IMR-90 (cell line): ENCODE data around the gene PRTFDC1. TPM values are rescaled to one million over a fixed set of nuclear protein-coding genes. Genes with fewer than 3 reads are reported as not detected.

Experiments
- ATAC-seq: fragments of 200-7000 bp; cut with Tn5 transposase; 2 replicates; pipeline ENCODE4 v1.9.1; 2020; ENCODE audit warnings: low read depth, mild to moderate bottlenecking, moderate library complexity
- BruUV-seq: library from RNA; stranded (reverse); fragments of 400-500 nt; replicated peaks from 2 replicates; lab custom pipeline; 2021; lab: Mats Ljungman, UMichigan
- CTCF ChIA-PET: fragments of 300-600 bp; formaldehyde crosslinking; extraction: SDS; loops from one replicate; lab custom pipeline; 2021; ENCODE audit warnings: antibody characterized with exemption; lab: Yijun Ruan, JAX
- POLR2A ChIA-PET: fragments of 300-600 bp; sonication (Branson Sonifier 250); formaldehyde crosslinking; loops from one replicate; lab custom pipeline; 2022; ENCODE audit warnings: antibody characterized with exemption; ENCODE audit not compliant: unreplicated experiment; lab: Charles Lee
- DNase-seq: peaks from one replicate; pipeline ENCODE4 v3.0.0; 2013
- H2AFZ ChIP-seq: replicated peaks from 2 replicates; pipeline ENCODE3; 2013; ENCODE audit warnings: low read length, mild to moderate bottlenecking; ENCODE audit not compliant: poor library complexity
- H2AK5ac ChIP-seq: 2 replicates; pipeline ENCODE4 v1.6.1; 2013; ENCODE audit warnings: low read depth, low read length, inconsistent platforms
- H2AK9ac ChIP-seq: replicated peaks from 2 replicates; pipeline ENCODE3; 2013; ENCODE audit warnings: mild to moderate bottlenecking, low read depth, low read length, moderate library complexity; ENCODE audit not compliant: poor library complexity
- H2BK120ac ChIP-seq: 2 replicates; pipeline ENCODE4 v1.6.1; 2013; ENCODE audit warnings: low read depth, low read length, inconsistent platforms
- H2BK15ac ChIP-seq: 3 replicates; pipeline ENCODE4 v1.6.1; 2013; ENCODE audit warnings: low read depth, low read length, inconsistent platforms
- H2BK20ac ChIP-seq: 2 replicates; pipeline ENCODE4 v1.6.1; 2013; ENCODE audit warnings: low read depth, mild to moderate bottlenecking, inconsistent platforms, low read length, moderate library complexity
- H2BK5ac ChIP-seq: 2 replicates; pipeline ENCODE4 v1.6.1; 2013; ENCODE audit warnings: mild to moderate bottlenecking, low read depth, low read length, inconsistent platforms; ENCODE audit not compliant: poor library complexity, severe bottlenecking
- H3K14ac ChIP-seq: replicated peaks from 2 replicates; pipeline ENCODE4 v1.6.1; 2013; ENCODE audit warnings: low read depth, low read length, inconsistent platforms
- H3K18ac ChIP-seq: 2 replicates; pipeline ENCODE4 v1.6.1; 2013; ENCODE audit warnings: low read depth, low read length, control low read depth
- H3K23ac ChIP-seq: 2 replicates; pipeline ENCODE4 v1.6.1; 2013; ENCODE audit warnings: low read depth, low read length, inconsistent platforms
- H3K27ac ChIP-seq: 2 replicates; pipeline ENCODE4 v1.5.1; 2013; ENCODE audit warnings: mild to moderate bottlenecking, control low read depth, low read length; ENCODE audit not compliant: insufficient read depth
- H3K27me3 ChIP-seq: 2 replicates; pipeline ENCODE4 v1.6.1; 2013; ENCODE audit warnings: low read length; ENCODE audit not compliant: control insufficient read depth, insufficient read depth
- H3K36me3 ChIP-seq: 2 replicates; pipeline ENCODE4 v1.6.1; 2013; ENCODE audit warnings: low read length, mixed read lengths; ENCODE audit not compliant: control insufficient read depth, insufficient read depth
- H3K4ac ChIP-seq: 2 replicates; pipeline ENCODE4 v1.6.1; 2013; ENCODE audit warnings: low read depth, low read length, inconsistent platforms
- H3K4me1 ChIP-seq: 2 replicates; pipeline ENCODE4 v1.6.1; 2013; ENCODE audit warnings: low read length, mixed read lengths; ENCODE audit not compliant: control insufficient read depth, insufficient read depth
- H3K4me2 ChIP-seq: 2 replicates; pipeline ENCODE4 v1.6.1; 2013; ENCODE audit warnings: low read depth, mild to moderate bottlenecking, control low read depth, low read length, moderate library complexity
- H3K4me3 ChIP-seq: 2 replicates; pipeline ENCODE4 v1.5.1; 2013; ENCODE audit warnings: low read depth, mild to moderate bottlenecking, control low read depth, low read length, moderate library complexity; ENCODE audit not compliant: insufficient read depth
- H3K56ac ChIP-seq: 2 replicates; pipeline ENCODE4 v1.6.1; 2013; ENCODE audit warnings: low read length, inconsistent platforms; ENCODE audit not compliant: insufficient read depth; ENCODE audit errors: extremely low read depth
- H3K79me1 ChIP-seq, 2 experiments: 2 replicates each; pipeline ENCODE4 v1.6.1; 2013; ENCODE audit warnings: low read length in 2 of 2, inconsistent platforms in 1 of 2, low read depth in 1 of 2
- H3K9ac ChIP-seq: 2 replicates; pipeline ENCODE4 v1.6.1; 2013; ENCODE audit warnings: low read depth, low read length, control low read depth
- H3K9me1 ChIP-seq: 2 replicates; pipeline ENCODE4 v1.6.1; 2013; ENCODE audit warnings: low read length, inconsistent platforms; ENCODE audit not compliant: insufficient read depth
- H3K9me3 ChIP-seq: 2 replicates; pipeline ENCODE4 v1.6.1; 2013; ENCODE audit warnings: low read length; ENCODE audit not compliant: control insufficient read depth, insufficient read depth
- H4K20me1 ChIP-seq: 2 replicates; pipeline ENCODE4 v1.6.1; 2013; ENCODE audit warnings: low read length, inconsistent platforms; ENCODE audit not compliant: insufficient read depth
- H4K5ac ChIP-seq: 2 replicates; pipeline ENCODE4 v1.6.1; 2013; ENCODE audit warnings: mild to moderate bottlenecking, low read depth, low read length, control low read depth
- H4K8ac ChIP-seq, 2 experiments: 2 replicates each; pipeline ENCODE4 v1.6.1; 2013; ENCODE audit warnings: low read depth in 2 of 2, low read length in 2 of 2, control low read depth in 1 of 2, inconsistent platforms in 1 of 2
- H4K91ac ChIP-seq: 2 replicates; pipeline ENCODE4 v1.6.1; 2013; ENCODE audit warnings: low read depth, low read length, inconsistent platforms; ENCODE audit not compliant: insufficient read depth
- CEBPB ChIP-seq: IDR thresholded peaks from 2 replicates; pipeline ENCODE4 v1.6.1; 2012; ENCODE audit warnings: low read depth, low read length, improper control_type of control experiment
- CHD1 ChIP-seq: IDR thresholded peaks from 2 replicates; pipeline ENCODE4 v1.6.1; 2012; ENCODE audit warnings: low read depth, low read length, improper control_type of control experiment
- FOS ChIP-seq: fragments of 150-350 bp; IDR thresholded peaks from 2 replicates; pipeline ENCODE4 v1.6.1; 2016; ENCODE audit warnings: low read depth, low read length
- NFE2L2 ChIP-seq: fragments of 150-350 bp; IDR thresholded peaks from 2 replicates; pipeline ENCODE4 v1.6.1; 2016; ENCODE audit warnings: low read depth, mild to moderate bottlenecking, low read length
- POLR2A ChIP-seq: IDR thresholded peaks from 2 replicates; pipeline ENCODE4 v1.6.1; 2012; ENCODE audit warnings: mild to moderate bottlenecking, low read depth, low read length
- SMC3 ChIP-seq: fragments of 150-350 bp; IDR thresholded peaks from 2 replicates; pipeline ENCODE4 v1.6.1; 2016; ENCODE audit warnings: low read depth, mild to moderate bottlenecking, antibody characterized with exemption, low read length, moderate library complexity
- WGBS, 2 experiments: methylation state at CpG; one replicate each; pipeline versions ENCODE4 v1.1.5 to v1.1.7; 2013; ENCODE audit warnings: missing lambda C conversion rate in 2 of 2; ENCODE audit not compliant: insufficient read length in 1 of 2; ENCODE audit errors: extremely low coverage in 2 of 2; 5-methylcytosine and 5-hydroxymethylcytosine counted together
- dilution Hi-C: fragments of 300-500 bp; cut with HindIII; formaldehyde crosslinking; loops from one replicate; pipeline ENCODE4 v1.14.3; 2018; ENCODE audit warnings: low sequenced_read_pairs; ENCODE audit not compliant: unreplicated experiment
- in situ Hi-C: fragments of 300-500 bp; cut with MboI; formaldehyde crosslinking; loops from 3 replicates; pipeline ENCODE4 v1.14.3; 2019; ENCODE audit warnings: low sequenced_read_pairs, inconsistent platforms, mixed read lengths
- intact Hi-C: fragments of 100-400 bp; cut with micrococcal nuclease; formaldehyde crosslinking; loops from 2 replicates; pipeline ENCODE4 v1.10.0; 2022
- polyA plus RNA-seq, 3 experiments: library from polyadenylated mRNA; depleted of rRNA; stranded (reverse); fragments of >200 nt; gene quantifications; 2 replicates each; pipeline ENCODE4 v1.2.3, GENCODE V29; 2012; ENCODE audit warnings: low replicate concordance in 1 of 3
- total RNA-seq: library from RNA; depleted of rRNA; stranded (reverse); fragments of >200 nt; gene quantifications from 2 replicates; pipeline ENCODE4 v1.2.3, GENCODE V29; 2012
- TF ChIP-seq, protein P1 (sequence below): fragments of 150-350 bp; IDR thresholded peaks from 2 replicates; pipeline ENCODE4 v1.6.1; 2017; ENCODE audit warnings: mild to moderate bottlenecking, antibody characterized with exemption, low read length, low read depth
- TF ChIP-seq, protein P2 (sequence below): conservative IDR thresholded peaks from 2 replicates; pipeline ENCODE4 v1.5.1; 2012; ENCODE audit warnings: mild to moderate bottlenecking, low read depth, low read length, improper control_type of control experiment

The PRTFDC1 gene
- total and polyA plus RNA-seq, 2 of the 4 experiments (the other 2 are of a cell fraction): 12.3 to 17.9 TPM

GRCh38 chr10:24889639-24890038 lies 62.8 kb downstream of the PRTFDC1 start:
- peak overlapping the region; percentile 64; the same call in 1 of the 2 replicates for H3K14ac ChIP-seq
- ChIA-PET CTCF (no interaction called here), POLR2A (no interaction called here)
- H2AK9ac ChIP-seq: no peak overlapping the region
- H2AFZ ChIP-seq: no peak overlapping the region
- H3K9me3 ChIP-seq: no peaks in the 10 kb centered on the region
- no CpG with 5 or more reads among the region's 1 CpG for WGBS, 2 experiments
- dilution Hi-C loops (no loop called here), intact Hi-C loops (loop anchor here (5.0 kb wide), 1 partner anchor 63 kb away; the partner anchor contains the start of gene PRTFDC1), in situ Hi-C loops (no loop called here)
- no peak overlapping the region for H3K4me3 ChIP-seq
- H3K9me1 ChIP-seq: peaks cover 26% of the 10 kb centered on the region
- H4K91ac ChIP-seq: no peak overlapping the region
- H2BK15ac ChIP-seq: no peak overlapping the region
- no peak for ATAC-seq
- no peak overlapping the region; the same call in 1 of the 2 replicates for H3K4ac ChIP-seq
- no peak overlapping the region for H3K56ac ChIP-seq
- no peak overlapping the region for H3K27ac ChIP-seq
- no peak for DNase-seq
- peak overlapping the region; percentile 40; the same call in 1 of the 2 replicates for H2BK20ac ChIP-seq
- no peak overlapping the region for H4K5ac ChIP-seq
- H3K9ac ChIP-seq: no peak overlapping the region
- H2BK5ac ChIP-seq: no peak overlapping the region
- peaks cover 0 to 15% of the 10 kb centered on the region in 2 experiments; a peak in 2 of 4 replicates for H3K79me1 ChIP-seq
- no peaks in the 10 kb centered on the region for H4K20me1 ChIP-seq
- no peaks in the 10 kb centered on the region for H3K36me3 ChIP-seq
- no peak overlapping the region for H3K18ac ChIP-seq
- no TSS peak for BruUV-seq
- H3K23ac ChIP-seq: no peak overlapping the region
- peak overlapping the region in 1 of 2 experiments; percentile 2; a peak in 1 of 4 replicates for H4K8ac ChIP-seq
- peaks cover 12% of the 10 kb centered on the region for H3K4me1 ChIP-seq
- no peaks in the 10 kb centered on the region for H3K27me3 ChIP-seq
- no peak for TF ChIP-seq NFE2L2
- TF ChIP-seq, protein P1, sequence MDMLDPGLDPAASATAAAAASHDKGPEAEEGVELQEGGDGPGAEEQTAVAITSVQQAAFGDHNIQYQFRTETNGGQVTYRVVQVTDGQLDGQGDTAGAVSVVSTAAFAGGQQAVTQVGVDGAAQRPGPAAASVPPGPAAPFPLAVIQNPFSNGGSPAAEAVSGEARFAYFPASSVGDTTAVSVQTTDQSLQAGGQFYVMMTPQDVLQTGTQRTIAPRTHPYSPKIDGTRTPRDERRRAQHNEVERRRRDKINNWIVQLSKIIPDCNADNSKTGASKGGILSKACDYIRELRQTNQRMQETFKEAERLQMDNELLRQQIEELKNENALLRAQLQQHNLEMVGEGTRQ: no peak
- no peak for TF ChIP-seq CHD1
- no peak for TF ChIP-seq SMC3
- TF ChIP-seq, protein P2, sequence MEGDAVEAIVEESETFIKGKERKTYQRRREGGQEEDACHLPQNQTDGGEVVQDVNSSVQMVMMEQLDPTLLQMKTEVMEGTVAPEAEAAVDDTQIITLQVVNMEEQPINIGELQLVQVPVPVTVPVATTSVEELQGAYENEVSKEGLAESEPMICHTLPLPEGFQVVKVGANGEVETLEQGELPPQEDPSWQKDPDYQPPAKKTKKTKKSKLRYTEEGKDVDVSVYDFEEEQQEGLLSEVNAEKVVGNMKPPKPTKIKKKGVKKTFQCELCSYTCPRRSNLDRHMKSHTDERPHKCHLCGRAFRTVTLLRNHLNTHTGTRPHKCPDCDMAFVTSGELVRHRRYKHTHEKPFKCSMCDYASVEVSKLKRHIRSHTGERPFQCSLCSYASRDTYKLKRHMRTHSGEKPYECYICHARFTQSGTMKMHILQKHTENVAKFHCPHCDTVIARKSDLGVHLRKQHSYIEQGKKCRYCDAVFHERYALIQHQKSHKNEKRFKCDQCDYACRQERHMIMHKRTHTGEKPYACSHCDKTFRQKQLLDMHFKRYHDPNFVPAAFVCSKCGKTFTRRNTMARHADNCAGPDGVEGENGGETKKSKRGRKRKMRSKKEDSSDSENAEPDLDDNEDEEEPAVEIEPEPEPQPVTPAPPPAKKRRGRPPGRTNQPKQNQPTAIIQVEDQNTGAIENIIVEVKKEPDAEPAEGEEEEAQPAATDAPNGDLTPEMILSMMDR: no peak
- no peak for TF ChIP-seq CEBPB
- no peak for TF ChIP-seq POLR2A
- TF ChIP-seq FOS: no peak
- H2AK5ac ChIP-seq: no peak overlapping the region
- peak overlapping the region; percentile 65 for H2BK120ac ChIP-seq
- no peak overlapping the region for H3K4me2 ChIP-seq
